Small intestine (tissue), 7 donors: ENCODE data around the gene PREP. TPM values are rescaled to one million over a fixed set of nuclear protein-coding genes. Genes with fewer than 3 reads are reported as not detected.

Source experiments
- DNase-seq, 2 donors: peaks; one replicate each; pipeline versions ENCODE4 v3.0.0 to v3.0.0-alpha.2; 2013
- FAIRE-seq: peaks from 2 replicates; lab custom pipeline; 2012; peaks lifted over from hg19 to GRCh38; lab: Jason Lieb, UNC
- H3K27ac ChIP-seq, 3 donors: one replicate each; pipeline ENCODE4 v1.5.1; 2013; ENCODE audit warnings: low read length in 2 of 3, mild to moderate bottlenecking in 2 of 3, control low read depth in 1 of 3, inconsistent platforms in 1 of 3, low read depth in 1 of 3, moderate library complexity in 1 of 3
- H3K27me3 ChIP-seq, 3 donors: one replicate each; pipeline ENCODE4 v1.6.1; 2013; ENCODE audit warnings: low read length in 3 of 3, inconsistent platforms in 1 of 3; ENCODE audit not compliant: control insufficient read depth in 3 of 3, insufficient read depth in 3 of 3
- H3K36me3 ChIP-seq, 3 donors: one replicate each; pipeline ENCODE4 v1.6.1; 2013; ENCODE audit warnings: low read length in 3 of 3, inconsistent platforms in 1 of 3, low read depth in 1 of 3, mild to moderate bottlenecking in 1 of 3, moderate library complexity in 1 of 3; ENCODE audit not compliant: control insufficient read depth in 3 of 3, insufficient read depth in 2 of 3
- H3K4me1 ChIP-seq, 3 donors: one replicate each; pipeline ENCODE4 v1.6.1; 2013; ENCODE audit warnings: low read length in 2 of 3, inconsistent platforms in 1 of 3, low read depth in 1 of 3, mild to moderate bottlenecking in 1 of 3, moderate library complexity in 1 of 3; ENCODE audit not compliant: control insufficient read depth in 3 of 3, insufficient read depth in 2 of 3
- H3K4me3 ChIP-seq, 3 donors: one replicate each; pipeline ENCODE4 v1.5.1; 2013; ENCODE audit warnings: low read length in 3 of 3, control low read depth in 1 of 3, inconsistent platforms in 1 of 3, low read depth in 1 of 3, mild to moderate bottlenecking in 1 of 3, moderate library complexity in 1 of 3
- H3K9me3 ChIP-seq, 2 donors: one replicate each; pipeline ENCODE4 v1.6.1; 2013; ENCODE audit warnings: low read depth in 1 of 2, low read length in 1 of 2; ENCODE audit not compliant: control insufficient read depth in 2 of 2, insufficient read depth in 1 of 2
- WGBS, 3 donors: extraction: QIAGEN DNeasy Blood & Tissue Kit; methylation state at CpG; one replicate each; pipeline ENCODE4 v1.1.7; 2013; 5-methylcytosine and 5-hydroxymethylcytosine counted together
- polyA plus RNA-seq, 4 donors: library from polyadenylated mRNA; stranded (reverse) in 3 of 4; unstranded in 1 of 4; fragments of 200-250 nt in 3 of 4; fragments of 120-200 nt in 1 of 4; gene quantifications; one replicate each; pipeline versions ENCODE4 v1.2.1 to v1.2.3, GENCODE V29; 2013
- donor health status: healthy with polysubstance abuse.
- donor health status: control.
- donor health status: control.
- donor health status: Bipolar disorder and iron deficiency.
- donor health status: healthy.

Gene PREP
- polyA plus RNA-seq, 4 donors: 26.5 to 48.8 (median 42.3) TPM

DNA sequence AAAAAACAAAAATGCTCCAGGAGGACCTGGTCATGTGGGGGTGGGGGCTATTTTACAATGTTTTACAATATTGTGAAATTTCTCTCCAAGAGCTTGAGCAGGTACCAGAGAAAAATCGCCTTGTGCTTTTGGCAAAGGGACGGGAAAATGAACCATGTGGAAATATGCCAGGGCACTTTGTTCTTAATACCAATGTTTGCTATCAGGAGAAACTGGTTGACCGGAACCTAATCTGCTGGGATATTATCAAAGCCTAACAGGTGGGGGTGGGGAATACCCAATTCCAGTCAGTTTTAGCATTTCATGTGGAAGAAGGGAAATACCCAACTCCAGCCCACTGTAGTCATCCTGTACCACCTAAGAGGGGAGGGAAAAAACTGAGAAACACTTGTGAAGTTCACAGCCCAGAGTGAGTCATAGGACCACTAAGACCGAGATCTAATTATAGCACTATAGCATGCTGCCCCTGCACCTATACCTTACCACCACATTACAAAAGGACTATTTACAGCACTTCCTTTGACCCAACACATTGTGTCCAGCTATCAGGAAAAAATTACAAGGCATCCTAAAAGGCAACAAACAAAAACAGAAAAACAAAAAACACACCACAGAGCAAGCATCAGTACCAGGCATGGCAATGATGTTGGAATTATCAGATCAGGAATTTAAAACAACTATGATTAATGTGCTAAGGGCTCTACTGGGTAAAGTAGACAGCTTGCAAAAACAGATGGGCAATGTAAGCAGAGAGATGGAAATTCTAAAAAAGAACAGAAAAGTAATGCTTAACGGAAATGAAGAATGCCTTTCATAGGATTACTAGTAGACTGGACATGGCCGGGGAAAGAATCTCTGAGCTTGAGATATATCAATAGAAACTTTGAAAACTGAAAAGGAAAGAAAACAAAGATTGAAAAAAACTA lies 138.9 kb downstream of the PREP start:
- FAIRE-seq (no peak), DNase-seq (no peak)
- Histone ChIP-seq H3K36me3 (no peaks in the 10 kb centered on the region), H3K4me1 (peaks cover 0 to 10% (median 0%) of the 10 kb centered on the region in 3 donors), H3K27me3 (no peaks in the 10 kb centered on the region), H3K9me3 (no peaks in the 10 kb centered on the region), H3K4me3 (no peak overlapping the region), H3K27ac (no peak overlapping the region)
- WGBS, 3 donors: 59 to 75% (median 64%) methylated on average over 6 of the region's 6 CpGs

GRCh38 chr6:105259913-105260889 lies 142.7 kb downstream of the PREP start:
- 28 to 67% (median 59%) methylated on average over 13 of the region's 13 CpGs for WGBS, 3 donors
- DNase-seq: peak; percentile 57 to 69
- Histone ChIP-seq H3K4me1 (peaks cover 0 to 10% (median 0%) of the 10 kb centered on the region in 3 donors), H3K27me3 (no peaks in the 10 kb centered on the region), H3K36me3 (no peaks in the 10 kb centered on the region), H3K27ac (peak overlapping the region in 1 of 3 donors; percentile 82), H3K9me3 (no peaks in the 10 kb centered on the region), H3K4me3 (no peak overlapping the region)
- FAIRE-seq: no peak

DNA sequence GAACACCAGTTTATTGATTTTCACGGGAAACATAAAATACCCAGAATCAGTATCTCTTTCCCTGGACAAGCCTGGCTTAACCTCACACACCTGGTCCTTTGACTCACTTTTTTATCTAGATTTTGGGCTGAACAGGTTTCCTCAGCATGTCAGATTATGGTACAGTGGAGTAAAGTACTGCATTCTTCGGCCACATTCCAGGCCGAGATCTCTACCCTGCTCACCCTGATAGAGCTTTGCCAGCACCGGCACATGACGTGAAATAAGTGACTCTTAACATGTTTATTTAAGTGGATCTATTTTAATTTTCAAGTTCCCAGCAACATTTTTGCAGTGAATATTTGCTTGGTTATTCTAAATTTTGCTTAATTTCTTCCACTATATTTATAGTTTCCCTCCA lies 144.1 kb downstream of the PREP start:
- H3K27ac ChIP-seq: no peak overlapping the region
- 27 to 79% (median 77%) methylated on average over 5 of the region's 5 CpGs for WGBS, 3 donors
- peaks cover 0 to 10% (median 0%) of the 10 kb centered on the region in 3 donors for H3K4me1 ChIP-seq
- H3K36me3 ChIP-seq: no peaks in the 10 kb centered on the region
- DNase-seq (peak in 1 of 2 donors; percentile 82), FAIRE-seq (no peak)
- no peaks in the 10 kb centered on the region for H3K27me3 ChIP-seq
- H3K4me3 ChIP-seq: no peak overlapping the region
- no peaks in the 10 kb centered on the region for H3K9me3 ChIP-seq

GRCh38 chr6:105257340-105257739 lies 145.5 kb downstream of the PREP start:
- Histone ChIP-seq H3K27me3 (no peaks in the 10 kb centered on the region), H3K4me3 (no peak overlapping the region), H3K27ac (no peak overlapping the region), H3K4me1 (peaks cover 0 to 10% (median 0%) of the 10 kb centered on the region in 3 donors), H3K9me3 (no peaks in the 10 kb centered on the region), H3K36me3 (no peaks in the 10 kb centered on the region)
- FAIRE-seq (no peak), DNase-seq (no peak)

DNA sequence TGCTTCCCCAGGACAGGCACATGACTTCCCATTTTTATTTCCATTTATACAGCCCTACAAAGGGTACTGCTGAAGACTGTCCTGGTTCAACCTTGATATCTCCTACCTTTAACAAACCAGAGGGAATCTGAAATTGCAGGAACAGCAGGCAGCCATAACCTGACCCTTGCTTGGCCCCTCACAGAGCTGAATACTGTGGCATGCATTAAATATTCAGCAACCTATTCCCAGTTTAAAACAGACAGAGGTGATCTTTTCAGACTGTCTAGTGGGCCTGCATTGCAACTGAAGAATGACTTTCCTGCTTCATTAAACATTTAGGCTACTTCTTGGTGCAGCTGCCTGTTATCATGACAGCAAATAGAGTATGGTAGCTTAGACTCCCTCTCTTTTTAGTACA lies 146.3 kb downstream of the PREP start:
- no peak for DNase-seq
- Histone ChIP-seq H3K27me3 (no peaks in the 10 kb centered on the region), H3K9me3 (no peaks in the 10 kb centered on the region), H3K4me3 (no peak overlapping the region), H3K27ac (no peak overlapping the region), H3K36me3 (no peaks in the 10 kb centered on the region), H3K4me1 (peaks cover 0 to 10% (median 0%) of the 10 kb centered on the region in 3 donors)
- FAIRE-seq: no peak

DNA sequence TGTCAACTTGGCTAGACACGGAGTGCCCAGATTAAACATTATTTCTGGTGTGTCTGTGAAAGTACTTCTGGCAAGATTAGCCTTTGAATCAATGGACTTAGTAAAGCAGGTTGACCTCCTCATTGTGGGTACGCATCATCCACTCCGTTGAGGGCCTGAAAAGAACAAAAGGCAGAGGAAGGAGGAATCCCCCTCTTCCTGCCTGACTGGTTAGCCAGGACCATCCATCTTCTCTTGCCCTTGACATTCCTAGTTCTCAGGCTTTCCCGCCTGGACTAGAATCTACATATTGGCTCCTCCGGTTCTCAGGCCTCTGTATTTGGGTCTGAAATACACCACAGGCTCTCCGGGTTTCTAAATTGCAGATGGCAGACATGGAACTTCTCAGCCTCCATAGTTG lies 149.1 kb downstream of the PREP start:
- Histone ChIP-seq H3K4me3 (no peak overlapping the region), H3K27ac (no peak overlapping the region), H3K4me1 (no peaks in the 10 kb centered on the region), H3K9me3 (no peaks in the 10 kb centered on the region), H3K27me3 (no peaks in the 10 kb centered on the region), H3K36me3 (no peaks in the 10 kb centered on the region)
- 82 to 89% (median 89%) methylated on average over 6 of the region's 6 CpGs for WGBS, 3 donors
- FAIRE-seq: no peak
- DNase-seq: no peak

- FAIRE-seq: no peak
These were observed 151.2 kb downstream of the PREP start for GRCh38 chr6:105251689-105252088.

GRCh38 chr6:105250533-105250932 lies 152.3 kb downstream of the PREP start:
- Histone ChIP-seq H3K27me3 (no peaks in the 10 kb centered on the region), H3K9me3 (no peaks in the 10 kb centered on the region), H3K4me3 (no peak overlapping the region), H3K4me1 (no peaks in the 10 kb centered on the region), H3K27ac (no peak overlapping the region), H3K36me3 (no peaks in the 10 kb centered on the region)
- FAIRE-seq: no peak
- 45 to 71% (median 52%) methylated on average over 2 of the region's 2 CpGs for whole genome bisulfite sequencing, 3 donors
- DNase-seq: peak in 1 of 2 donors; percentile 48

More at GRCh38 chr6:105251689-105252088, 151.2 kb downstream of the PREP start:
- Histone ChIP-seq H3K4me3 (no peak overlapping the region), H3K36me3 (no peaks in the 10 kb centered on the region), H3K9me3 (no peaks in the 10 kb centered on the region), H3K27ac (no peak overlapping the region), H3K27me3 (no peaks in the 10 kb centered on the region), H3K4me1 (no peaks in the 10 kb centered on the region)
- 86 to 96% (median 92%) methylated on average over 2 of the region's 2 CpGs for WGBS, 3 donors
- DNase-seq: no peak
